ENCODE results near the gene WDR18. TPM values are rescaled to one million over a fixed set of nuclear protein-coding genes. Genes with fewer than 3 reads are reported as not detected.

Gene WDR18
- total RNA-seq, 1 experiment from 2014 or later: 44.0 TPM

GRCh38 chr19:960601-960938 is 23.6 kb upstream of the WDR18 start:
- TF ChIP-seq TCF7L2 (IDR thresholded peaks at IDR 0.05; ENCODE audit: low read depth, low read length): no peak
- no peak for TF ChIP-seq SIN3A (IDR thresholded peaks at IDR 0.05; ENCODE audit: borderline replicate concordance, insufficient read depth, low read depth, low read length)
- Histone ChIP-seq H3K36me3 (ENCODE audit: control insufficient read depth, insufficient read depth, low read length) (no peaks in the 10 kb centered on the region), H3K4me3 (ENCODE audit: low read depth in 2 of 2, low read length in 2 of 2) (no peak overlapping the region), H3K9me3 (ENCODE audit: control insufficient read depth, insufficient read depth, low read depth, low read length) (no peaks in the 10 kb centered on the region), H3K27me3 (ENCODE audit: control insufficient read depth, insufficient read depth, low read length) (no peaks in the 10 kb centered on the region), H3K4me1 (ENCODE audit: control insufficient read depth, insufficient read depth, low read length) (peaks cover 15% of the 10 kb centered on the region), H3K27ac (ENCODE audit: low read length) (no peak overlapping the region)
- in situ Hi-C loops (cut with HindIII; ENCODE audit: low pct_unique_long_range_greater_than_20kb, low sequenced_read_pairs): no loop called here
- intact Hi-C loops (cut with micrococcal nuclease; ENCODE audit: unreplicated experiment): no loop called here
- no peak for ATAC-seq
- POLR2A ChIA-PET: no interaction called here
- BruUV-seq (replicated peaks): no TSS peak
- no peak for DNase-seq (ENCODE audit: low read depth, low spot score)
- CTCF ChIA-PET: no interaction called here

- ATAC-seq (no peak), DNase-seq (ENCODE audit: low read depth, low spot score) (no peak)
- Histone ChIP-seq H3K4me1 (ENCODE audit: control insufficient read depth, insufficient read depth, low read length) (peaks cover 11% of the 10 kb centered on the region), H3K4me3 (ENCODE audit: low read depth in 2 of 2, low read length in 2 of 2) (no peak overlapping the region), H3K9me3 (ENCODE audit: control insufficient read depth, insufficient read depth, low read depth, low read length) (no peaks in the 10 kb centered on the region), H3K27ac (ENCODE audit: low read length) (no peak overlapping the region), H3K27me3 (ENCODE audit: control insufficient read depth, insufficient read depth, low read length) (no peaks in the 10 kb centered on the region), H3K36me3 (ENCODE audit: control insufficient read depth, insufficient read depth, low read length) (no peaks in the 10 kb centered on the region)
- intact Hi-C loops (cut with micrococcal nuclease; ENCODE audit: unreplicated experiment): no loop called here
- ChIA-PET CTCF (no interaction called here), POLR2A (no interaction called here)
- no peak for TF ChIP-seq TCF7L2 (IDR thresholded peaks at IDR 0.05; ENCODE audit: low read depth, low read length)
- TF ChIP-seq POLR2AphosphoS5 (IDR thresholded peaks at IDR 0.05; ENCODE audit: low read depth, low read length): no peak
- TF ChIP-seq SIN3A (IDR thresholded peaks at IDR 0.05; ENCODE audit: borderline replicate concordance, insufficient read depth, low read depth, low read length): no peak
- no peak for TF ChIP-seq REST (IDR thresholded peaks at IDR 0.05; ENCODE audit: insufficient read depth in 1 of 2, low read depth in 2 of 2, low read length in 1 of 2)
- TF ChIP-seq CTCF (IDR thresholded peaks at IDR 0.05): no peak
- in situ Hi-C loops (cut with HindIII; ENCODE audit: low pct_unique_long_range_greater_than_20kb, low sequenced_read_pairs): no loop called here
- BruUV-seq (replicated peaks): no TSS peak
Measured at GRCh38 chr19:961866-962620, 22.1 kb upstream of the WDR18 start.

- no peaks in the 10 kb centered on the region for H3K36me3 ChIP-seq (ENCODE audit: control insufficient read depth, insufficient read depth, low read length)
- no peak overlapping the region for H3K4me3 ChIP-seq (ENCODE audit: low read depth in 2 of 2, low read length in 2 of 2)
- ChIA-PET POLR2A (no interaction called here), CTCF (no interaction called here)
- in situ Hi-C loops (cut with HindIII; ENCODE audit: low pct_unique_long_range_greater_than_20kb, low sequenced_read_pairs) (no loop called here), intact Hi-C loops (cut with micrococcal nuclease; ENCODE audit: unreplicated experiment) (no loop called here)
- no peaks in the 10 kb centered on the region for H3K27me3 ChIP-seq (ENCODE audit: control insufficient read depth, insufficient read depth, low read length)
- H3K27ac ChIP-seq (ENCODE audit: low read length): no peak overlapping the region
- peaks cover 5% of the 10 kb centered on the region; the same call in 1 of the 2 replicates for H3K4me1 ChIP-seq (ENCODE audit: control insufficient read depth, insufficient read depth, low read length)
- ATAC-seq: no peak
- DNase-seq (ENCODE audit: low read depth, low spot score): no peak
- TF ChIP-seq TCF7L2 (IDR thresholded peaks at IDR 0.05; ENCODE audit: low read depth, low read length) (no peak), POLR2AphosphoS5 (IDR thresholded peaks at IDR 0.05; ENCODE audit: low read depth, low read length) (no peak), REST (IDR thresholded peaks at IDR 0.05; ENCODE audit: insufficient read depth in 1 of 2, low read depth in 2 of 2, low read length in 1 of 2) (no peak), CTCF (IDR thresholded peaks at IDR 0.05) (no peak), SIN3A (IDR thresholded peaks at IDR 0.05; ENCODE audit: borderline replicate concordance, insufficient read depth, low read depth, low read length) (no peak)
- H3K9me3 ChIP-seq (ENCODE audit: control insufficient read depth, insufficient read depth, low read depth, low read length): no peaks in the 10 kb centered on the region
- no TSS peak for BruUV-seq (replicated peaks)
Measured at GRCh38 chr19:962683-963400, 21.3 kb upstream of the WDR18 start.
